HG02870 (cell line): Measurements from ENCODE around the gene MSL1.

ENCODE experiments used
- ATAC-seq: cut with Tn5 transposase; IDR thresholded peaks from one replicate; pipeline ENCODE4 v1.9.1; 2021; ENCODE audit warnings: mild to moderate bottlenecking, moderate library complexity; ENCODE audit not compliant: unreplicated experiment

The MSL1 gene, protein sequence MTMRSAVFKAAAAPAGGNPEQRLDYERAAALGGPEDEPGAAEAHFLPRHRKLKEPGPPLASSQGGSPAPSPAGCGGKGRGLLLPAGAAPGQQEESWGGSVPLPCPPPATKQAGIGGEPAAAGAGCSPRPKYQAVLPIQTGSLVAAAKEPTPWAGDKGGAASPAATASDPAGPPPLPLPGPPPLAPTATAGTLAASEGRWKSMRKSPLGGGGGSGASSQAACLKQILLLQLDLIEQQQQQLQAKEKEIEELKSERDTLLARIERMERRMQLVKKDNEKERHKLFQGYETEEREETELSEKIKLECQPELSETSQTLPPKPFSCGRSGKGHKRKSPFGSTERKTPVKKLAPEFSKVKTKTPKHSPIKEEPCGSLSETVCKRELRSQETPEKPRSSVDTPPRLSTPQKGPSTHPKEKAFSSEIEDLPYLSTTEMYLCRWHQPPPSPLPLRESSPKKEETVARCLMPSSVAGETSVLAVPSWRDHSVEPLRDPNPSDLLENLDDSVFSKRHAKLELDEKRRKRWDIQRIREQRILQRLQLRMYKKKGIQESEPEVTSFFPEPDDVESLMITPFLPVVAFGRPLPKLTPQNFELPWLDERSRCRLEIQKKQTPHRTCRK

GRCh38 chr17:40121181-40122135, at the start of gene MSL1:
MSL1 (plus strand) TSS chr17:40121971; CDS start chr17:40122613, 642 bp downstream.
- ATAC-seq, result no peak

GRCh38 chr17:40072040-40072734, 49.6 kb upstream of the MSL1 start:
- ATAC-seq, result no peak

DNA sequence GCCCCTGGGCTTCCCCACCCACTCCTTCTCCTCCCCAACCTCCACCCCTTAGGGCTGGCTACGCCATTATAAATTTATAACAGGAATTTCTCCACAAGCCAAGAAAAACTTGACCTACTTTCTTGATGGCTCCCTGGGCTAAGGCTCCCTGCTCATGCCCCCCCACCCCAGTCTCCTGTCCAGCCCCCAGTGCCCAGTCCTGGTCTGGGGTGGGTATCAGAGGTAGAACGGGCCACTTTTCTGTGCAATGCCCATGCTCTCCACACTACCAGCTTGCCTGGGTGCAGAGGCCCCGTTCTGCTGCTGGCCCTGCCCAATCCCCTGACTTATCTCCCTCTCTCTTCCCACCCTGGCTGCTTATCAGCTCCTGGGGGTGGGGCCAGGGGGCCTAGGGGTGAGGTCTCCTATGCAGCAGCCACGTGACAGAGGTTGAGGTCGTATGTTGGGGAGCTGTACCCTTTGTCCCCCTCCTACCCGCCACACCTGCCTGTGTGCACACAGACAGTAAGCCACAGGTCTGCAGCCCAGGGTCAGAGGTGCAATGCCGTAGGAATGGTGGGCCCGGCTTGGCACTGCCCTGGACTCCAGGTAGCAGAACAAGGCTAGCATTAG, 48.9 kb upstream of the MSL1 start:
- no peak for ATAC-seq

GRCh38 chr17:40073454-40074174, 48.2 kb upstream of the MSL1 start:
- no peak for ATAC-seq

DNA sequence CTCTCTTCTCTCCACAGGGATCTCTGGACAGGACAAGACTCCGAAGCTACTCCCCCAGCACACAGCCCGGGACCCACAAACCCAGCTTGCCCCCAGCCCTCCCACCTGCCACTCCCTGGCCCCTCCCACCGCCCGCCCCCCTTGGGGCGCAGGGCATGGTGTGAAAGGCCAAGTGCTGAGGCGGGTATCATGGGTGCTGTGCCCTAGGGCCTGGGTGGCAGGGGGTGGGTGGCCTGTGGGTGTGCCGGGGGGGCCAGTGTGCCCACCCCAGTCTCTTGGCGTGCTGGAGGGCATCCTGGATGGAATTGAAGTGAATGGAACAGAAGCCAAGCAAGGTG, 47.6 kb upstream of the MSL1 start:
- ATAC-seq, result no peak

DNA sequence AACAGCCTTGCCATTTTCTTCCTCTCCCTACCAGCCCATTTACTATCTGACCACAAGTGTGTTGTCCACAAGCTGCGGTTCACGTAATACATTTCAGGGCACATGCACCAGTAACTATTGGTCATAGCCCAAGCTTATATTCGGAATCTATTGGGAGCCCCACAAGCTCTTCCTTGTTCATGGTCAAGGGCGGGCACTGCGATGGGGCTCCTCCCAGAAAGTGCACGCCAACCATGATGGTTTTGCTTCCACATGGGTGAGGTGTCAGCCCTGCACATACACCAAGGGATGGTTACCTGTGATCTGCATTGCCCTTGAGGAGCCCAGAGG, 46.9 kb upstream of the MSL1 start:
- ATAC-seq, result no peak

DNA sequence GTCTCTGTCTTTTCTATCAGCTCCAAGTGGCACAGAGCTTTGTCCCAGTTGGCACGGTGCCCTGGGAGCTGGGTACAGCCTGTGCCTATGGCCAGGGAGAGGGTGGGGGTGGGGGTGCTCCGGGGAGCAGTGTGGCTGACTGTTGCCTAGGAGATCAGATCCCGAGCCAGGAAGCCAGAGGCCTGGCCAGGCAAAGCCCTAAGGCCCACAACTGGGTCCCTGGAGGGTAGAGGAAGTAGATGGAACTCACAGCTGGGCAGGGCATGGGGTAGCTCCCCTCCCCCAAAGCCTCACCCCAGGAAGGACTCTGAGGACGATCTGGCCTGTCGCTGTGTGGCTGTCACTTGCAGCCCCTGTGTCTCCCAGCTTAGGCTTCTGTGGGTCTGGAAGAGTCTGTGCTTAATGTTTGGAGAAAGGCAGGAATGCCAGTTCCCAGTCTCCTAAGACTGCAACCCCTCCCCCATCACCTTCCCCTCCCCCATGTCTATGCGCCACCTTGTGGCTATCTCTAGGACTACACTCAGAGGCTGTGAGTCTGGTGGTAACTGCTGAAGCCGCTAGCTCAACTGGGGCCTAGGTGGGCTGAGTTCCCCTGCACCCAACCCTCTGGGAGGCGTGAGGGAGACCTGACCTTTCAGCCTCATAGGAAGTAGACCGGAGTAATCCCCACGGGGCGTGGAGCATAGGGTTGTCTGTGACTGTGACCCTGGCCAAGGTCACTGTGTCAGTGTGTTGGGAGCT, 46.4 kb upstream of the MSL1 start:
- ATAC-seq, result no peak

DNA sequence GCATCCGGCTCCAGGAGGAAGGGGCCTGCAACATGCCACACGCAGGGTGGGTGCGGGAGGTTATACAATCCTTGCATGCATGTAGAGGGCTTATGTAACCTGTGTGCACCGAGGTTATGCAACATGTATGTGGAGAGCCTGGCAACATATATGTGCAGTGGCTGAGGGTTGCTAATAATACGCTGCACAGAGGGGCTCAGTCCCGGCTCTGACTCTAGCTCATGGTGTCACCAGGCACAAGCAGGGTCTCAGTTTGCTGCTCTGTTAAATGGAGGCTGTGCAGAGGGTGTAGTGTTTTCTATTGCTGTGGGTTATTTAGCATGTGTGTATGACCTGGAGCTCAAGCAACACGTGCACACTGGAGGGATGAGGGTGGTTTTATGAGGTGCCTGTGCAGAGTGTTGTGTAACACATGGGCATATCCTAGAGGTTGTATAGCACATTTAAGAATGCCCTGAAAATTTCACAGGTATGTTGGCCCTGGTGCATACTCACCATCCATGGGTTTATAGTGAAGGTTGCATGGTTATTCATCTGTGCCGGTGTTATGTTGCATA, 45.8 kb upstream of the MSL1 start:
- no peak for ATAC-seq

GRCh38 chr17:40076591-40076990, 45.2 kb upstream of the MSL1 start:
- ATAC-seq, result no peak

DNA sequence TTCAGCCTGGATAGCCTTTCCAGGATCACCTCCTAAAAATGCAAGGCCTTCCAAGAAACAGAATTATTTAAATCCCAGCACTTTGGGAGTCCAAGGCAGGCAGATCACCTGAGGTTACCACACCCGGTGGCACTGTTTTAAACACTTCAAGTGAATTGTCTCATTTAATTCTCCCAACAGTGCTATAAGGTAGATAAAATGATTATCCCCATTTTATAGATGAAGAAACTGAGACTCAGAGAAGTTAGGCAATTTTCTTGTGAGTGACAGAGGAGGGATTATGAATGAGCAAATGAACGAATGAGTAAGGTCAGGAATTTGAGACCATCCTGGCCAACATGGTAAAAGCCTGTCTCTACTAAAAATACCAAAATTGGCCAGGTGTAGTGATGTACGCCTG, 42.2 kb upstream of the MSL1 start:
- ATAC-seq, result no peak

GRCh38 chr17:40084477-40084876, 37.3 kb upstream of the MSL1 start:
- no peak for ATAC-seq

GRCh38 chr17:40086150-40087044, 35.4 kb upstream of the MSL1 start:
- no peak for ATAC-seq

- no peak for ATAC-seq
Measured at GRCh38 chr17:40087049-40087794, 34.5 kb upstream of the MSL1 start.

GRCh38 chr17:40087903-40088718, 33.7 kb upstream of the MSL1 start:
- ATAC-seq, result no peak

- ATAC-seq, result no peak
Measured at GRCh38 chr17:40089077-40089895, 32.5 kb upstream of the MSL1 start.
